ENCODE results near the gene ASH1L. TPM values are rescaled to one million over a fixed set of nuclear protein-coding genes. Genes with fewer than 3 reads are reported as not detected.

The ASH1L gene
- total and polyA plus RNA-seq, 9 of the 15 experiments (the other 6 are each of a cell fraction or from before 2014, with no cell fraction given): 2.0 to 23.3 (median 14.6) TPM

- TF ChIP-seq RBM17 (IDR thresholded peaks at IDR 0.05; ENCODE audit: borderline replicate concordance, low read depth, low read length): no peak
- 0 out of 2 replicates have a peak, but pooled peaks have one; percentile 59 for TF ChIP-seq THAP12 (CRISPR knock-in tag; IDR thresholded peaks at IDR 0.05)
- TF ChIP-seq, protein P1, sequence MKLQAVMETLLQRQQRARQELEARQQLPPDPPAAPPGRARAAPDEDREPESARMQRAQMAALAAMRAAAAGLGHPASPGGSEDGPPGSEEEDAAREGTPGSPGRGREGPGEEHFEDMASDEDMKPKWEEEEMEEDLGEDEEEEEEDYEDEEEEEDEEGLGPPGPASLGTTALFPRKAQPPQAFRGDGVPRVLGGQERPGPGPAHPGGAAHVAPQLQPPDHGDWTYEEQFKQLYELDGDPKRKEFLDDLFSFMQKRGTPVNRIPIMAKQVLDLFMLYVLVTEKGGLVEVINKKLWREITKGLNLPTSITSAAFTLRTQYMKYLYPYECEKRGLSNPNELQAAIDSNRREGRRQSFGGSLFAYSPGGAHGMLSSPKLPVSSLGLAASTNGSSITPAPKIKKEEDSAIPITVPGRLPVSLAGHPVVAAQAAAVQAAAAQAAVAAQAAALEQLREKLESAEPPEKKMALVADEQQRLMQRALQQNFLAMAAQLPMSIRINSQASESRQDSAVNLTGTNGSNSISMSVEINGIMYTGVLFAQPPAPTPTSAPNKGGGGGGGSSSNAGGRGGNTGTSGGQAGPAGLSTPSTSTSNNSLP (IDR thresholded peaks at IDR 0.05; ENCODE audit: borderline replicate concordance, low read depth, low read length): no peak
- TF ChIP-seq L3MBTL2 (IDR thresholded peaks at IDR 0.05): no peak
- no peak for TF ChIP-seq E4F1 (CRISPR knock-in tag; IDR thresholded peaks at IDR 0.05; ENCODE audit: borderline replicate concordance)
- TF ChIP-seq POLR2AphosphoS2 (IDR thresholded peaks at IDR 0.05; ENCODE audit: low read length): peak; percentile 96
- peak; percentile 18 for TF ChIP-seq RBM22 (IDR thresholded peaks at IDR 0.05; ENCODE audit: low read depth, low read length, poor library complexity, severe bottlenecking)
- no peak for TF ChIP-seq SMARCC2 (IDR thresholded peaks at IDR 0.05; ENCODE audit: low read depth)
- no peak for TF ChIP-seq CBFB (CRISPR knock-in tag; IDR thresholded peaks at IDR 0.05)
- no peak for TF ChIP-seq ZNF311 (CRISPR knock-in tag; IDR thresholded peaks at IDR 0.05)
- no peak for TF ChIP-seq HMG20A (CRISPR knock-in tag; conservative IDR thresholded peaks at IDR 0.05)
- no peak for TF ChIP-seq NFYB (IDR thresholded peaks at IDR 0.05; ENCODE audit: extremely low read depth, insufficient read length)
- TF ChIP-seq ZNF551 (CRISPR knock-in tag; IDR thresholded peaks at IDR 0.05): no peak
- TF ChIP-seq, protein P2, sequence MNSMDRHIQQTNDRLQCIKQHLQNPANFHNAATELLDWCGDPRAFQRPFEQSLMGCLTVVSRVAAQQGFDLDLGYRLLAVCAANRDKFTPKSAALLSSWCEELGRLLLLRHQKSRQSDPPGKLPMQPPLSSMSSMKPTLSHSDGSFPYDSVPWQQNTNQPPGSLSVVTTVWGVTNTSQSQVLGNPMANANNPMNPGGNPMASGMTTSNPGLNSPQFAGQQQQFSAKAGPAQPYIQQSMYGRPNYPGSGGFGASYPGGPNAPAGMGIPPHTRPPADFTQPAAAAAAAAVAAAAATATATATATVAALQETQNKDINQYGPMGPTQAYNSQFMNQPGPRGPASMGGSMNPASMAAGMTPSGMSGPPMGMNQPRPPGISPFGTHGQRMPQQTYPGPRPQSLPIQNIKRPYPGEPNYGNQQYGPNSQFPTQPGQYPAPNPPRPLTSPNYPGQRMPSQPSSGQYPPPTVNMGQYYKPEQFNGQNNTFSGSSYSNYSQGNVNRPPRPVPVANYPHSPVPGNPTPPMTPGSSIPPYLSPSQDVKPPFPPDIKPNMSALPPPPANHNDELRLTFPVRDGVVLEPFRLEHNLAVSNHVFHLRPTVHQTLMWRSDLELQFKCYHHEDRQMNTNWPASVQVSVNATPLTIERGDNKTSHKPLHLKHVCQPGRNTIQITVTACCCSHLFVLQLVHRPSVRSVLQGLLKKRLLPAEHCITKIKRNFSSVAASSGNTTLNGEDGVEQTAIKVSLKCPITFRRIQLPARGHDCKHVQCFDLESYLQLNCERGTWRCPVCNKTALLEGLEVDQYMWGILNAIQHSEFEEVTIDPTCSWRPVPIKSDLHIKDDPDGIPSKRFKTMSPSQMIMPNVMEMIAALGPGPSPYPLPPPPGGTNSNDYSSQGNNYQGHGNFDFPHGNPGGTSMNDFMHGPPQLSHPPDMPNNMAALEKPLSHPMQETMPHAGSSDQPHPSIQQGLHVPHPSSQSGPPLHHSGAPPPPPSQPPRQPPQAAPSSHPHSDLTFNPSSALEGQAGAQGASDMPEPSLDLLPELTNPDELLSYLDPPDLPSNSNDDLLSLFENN (IDR thresholded peaks at IDR 0.05; ENCODE audit: low read depth in 2 of 2, low read length in 2 of 2): no peak
These were observed 241.7 kb downstream of the ASH1L start, which contains the start of gene RUSC1 (continued) for GRCh38 chr1:155320661-155321617.
